GM19372 (cell line): ENCODE data around the gene TMED9.
"Not testable (repeated sequence)": the region's sequence is repeated elsewhere in the genome, so short reads cannot be mapped to it uniquely, and the experiment has no call there.

Experiments
- ATAC-seq: cut with Tn5 transposase; IDR thresholded peaks from one replicate; pipeline ENCODE4 v1.9.1; 2021; ENCODE audit warnings: mild to moderate bottlenecking, low read depth, moderate library complexity; ENCODE audit not compliant: unreplicated experiment

TMED9 gene

DNA sequence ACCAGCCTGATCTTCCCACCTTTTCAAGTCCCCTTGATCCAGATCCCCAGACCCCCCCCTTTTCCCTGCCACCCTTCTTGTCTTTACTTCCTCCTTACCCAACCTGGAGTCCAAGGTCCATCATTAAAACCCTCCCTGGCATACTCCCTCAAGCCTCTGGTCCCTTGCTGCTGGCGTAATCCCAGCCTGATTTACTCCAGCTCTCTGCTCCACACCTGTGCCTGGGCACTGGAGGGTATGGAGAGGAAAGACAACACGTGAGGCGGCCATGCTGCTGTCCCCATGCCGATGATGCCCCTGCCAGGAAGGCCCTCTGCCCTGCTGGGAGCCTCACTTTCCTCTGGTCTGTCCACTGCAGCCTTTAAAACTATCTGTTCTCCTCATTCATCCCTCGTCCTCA lies 13.1 kb downstream of the TMED9 start:
- no peak for ATAC-seq

DNA sequence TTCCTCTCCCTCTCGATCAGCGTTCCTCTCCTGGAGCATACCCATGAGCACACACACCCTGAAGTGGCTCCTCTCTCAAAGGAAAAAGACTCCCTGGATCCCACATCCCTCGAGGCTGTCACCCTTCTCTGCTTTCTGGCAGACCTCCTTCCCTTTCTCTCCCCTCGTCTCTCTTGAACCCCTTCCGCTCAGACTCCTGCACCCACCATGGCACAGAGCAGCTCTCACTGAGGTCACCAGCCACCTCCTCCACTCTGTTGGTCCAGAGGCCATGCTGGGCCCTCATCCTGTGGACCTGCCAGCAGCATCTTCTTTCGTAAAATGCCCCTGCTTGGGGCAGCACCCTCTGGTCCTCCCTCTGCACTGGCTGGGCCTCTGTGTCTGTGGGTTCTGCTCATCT lies 13.7 kb downstream of the TMED9 start:
- ATAC-seq = no peak

DNA sequence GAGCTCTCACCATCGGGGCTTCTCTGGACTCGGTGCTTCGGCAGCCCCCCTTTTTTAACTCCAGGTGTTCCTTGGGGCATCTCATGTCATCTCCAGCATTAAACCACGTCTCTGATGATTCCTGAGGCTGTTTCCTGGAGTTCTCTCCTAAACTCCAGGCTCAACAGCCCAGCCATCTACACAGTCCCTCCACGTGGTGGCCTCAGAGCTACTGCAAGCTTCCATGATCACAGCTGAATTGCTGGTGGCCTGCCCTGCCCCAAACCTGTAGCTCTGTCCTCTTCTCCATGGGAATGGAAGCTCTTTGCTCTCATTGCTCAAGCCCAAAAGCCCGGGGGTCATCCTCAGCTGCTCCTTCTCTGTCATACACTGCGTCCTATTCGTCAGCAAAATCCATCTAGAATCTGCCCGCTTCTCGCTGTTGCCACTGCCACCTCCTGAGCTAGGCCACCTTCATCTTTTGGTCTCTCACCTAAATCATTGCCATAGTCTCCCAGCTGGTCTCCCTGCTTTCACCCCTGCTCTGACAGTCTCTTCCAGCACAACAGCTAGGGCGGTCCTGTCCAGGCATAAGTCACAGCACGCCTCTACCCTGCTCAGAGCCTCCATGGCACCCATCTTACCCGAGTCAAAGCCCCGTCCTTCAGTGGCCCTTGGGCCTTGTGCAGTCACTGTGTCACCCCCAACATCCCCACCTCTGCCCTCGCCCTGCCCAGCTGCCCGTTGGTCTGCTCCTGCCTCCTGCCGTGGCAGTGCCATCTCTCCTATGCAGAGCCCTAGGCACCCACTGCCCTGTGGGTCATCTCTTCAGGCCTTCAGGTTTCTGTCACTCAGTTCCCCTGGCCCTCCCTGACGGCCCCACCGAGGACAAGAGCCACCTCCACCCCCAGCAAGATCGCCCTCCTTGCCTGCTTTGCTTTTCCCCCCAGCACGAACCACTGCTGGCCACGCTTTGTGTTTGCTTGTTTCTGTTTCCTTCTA lies 14.4 kb downstream of the TMED9 start:
- no peak for ATAC-seq

DNA sequence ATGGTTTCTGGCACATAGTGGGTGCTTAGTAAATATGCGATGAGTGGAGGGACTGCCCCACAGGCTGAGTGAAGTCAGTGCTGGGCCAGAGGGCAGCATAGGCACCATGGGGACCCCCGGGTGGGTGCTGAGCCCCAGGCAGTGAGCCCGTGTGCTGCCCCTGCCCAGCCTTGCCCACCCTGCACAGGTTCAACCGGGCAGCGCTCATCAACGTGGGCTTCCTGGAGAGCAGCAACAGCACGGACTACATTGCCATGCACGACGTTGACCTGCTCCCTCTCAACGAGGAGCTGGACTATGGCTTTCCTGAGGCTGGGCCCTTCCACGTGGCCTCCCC lies 15.1 kb downstream of the TMED9 start:
- ATAC-seq = no peak

DNA sequence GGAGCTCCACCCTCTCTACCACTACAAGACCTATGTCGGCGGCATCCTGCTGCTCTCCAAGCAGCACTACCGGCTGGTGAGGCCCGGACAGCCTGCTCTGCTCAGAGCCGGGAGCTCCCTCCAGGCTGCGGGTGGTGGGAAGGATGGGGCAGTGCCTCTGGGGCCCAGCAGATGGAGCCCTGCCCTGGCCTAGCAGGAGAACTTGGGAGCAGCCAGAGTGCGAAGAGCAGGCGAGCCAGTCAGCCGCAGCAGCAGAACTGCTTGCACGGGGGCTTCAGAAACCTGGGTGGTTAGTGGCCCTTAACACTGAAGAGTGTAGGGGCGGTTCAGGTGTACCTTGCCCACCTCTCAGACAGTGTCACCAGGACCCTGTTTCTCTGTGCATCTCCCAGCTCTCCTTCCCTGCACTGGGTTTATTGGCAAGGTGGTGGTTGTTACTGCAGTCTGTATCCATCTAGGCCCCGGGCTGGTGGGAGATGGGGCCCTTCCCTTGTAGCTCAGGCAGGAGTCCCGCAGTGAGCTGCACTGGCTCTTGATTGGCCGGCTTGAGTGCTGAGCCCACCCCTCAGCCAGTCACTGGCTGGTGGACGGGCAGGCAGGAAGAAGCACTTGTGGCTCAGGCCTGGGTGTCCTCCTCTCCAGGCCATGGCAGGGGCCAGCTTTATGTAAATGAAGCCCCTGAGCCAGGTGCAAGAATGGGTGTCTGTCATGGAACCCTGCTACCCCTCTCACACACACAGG lies 15.6 kb downstream of the TMED9 start:
- ATAC-seq = no peak

DNA sequence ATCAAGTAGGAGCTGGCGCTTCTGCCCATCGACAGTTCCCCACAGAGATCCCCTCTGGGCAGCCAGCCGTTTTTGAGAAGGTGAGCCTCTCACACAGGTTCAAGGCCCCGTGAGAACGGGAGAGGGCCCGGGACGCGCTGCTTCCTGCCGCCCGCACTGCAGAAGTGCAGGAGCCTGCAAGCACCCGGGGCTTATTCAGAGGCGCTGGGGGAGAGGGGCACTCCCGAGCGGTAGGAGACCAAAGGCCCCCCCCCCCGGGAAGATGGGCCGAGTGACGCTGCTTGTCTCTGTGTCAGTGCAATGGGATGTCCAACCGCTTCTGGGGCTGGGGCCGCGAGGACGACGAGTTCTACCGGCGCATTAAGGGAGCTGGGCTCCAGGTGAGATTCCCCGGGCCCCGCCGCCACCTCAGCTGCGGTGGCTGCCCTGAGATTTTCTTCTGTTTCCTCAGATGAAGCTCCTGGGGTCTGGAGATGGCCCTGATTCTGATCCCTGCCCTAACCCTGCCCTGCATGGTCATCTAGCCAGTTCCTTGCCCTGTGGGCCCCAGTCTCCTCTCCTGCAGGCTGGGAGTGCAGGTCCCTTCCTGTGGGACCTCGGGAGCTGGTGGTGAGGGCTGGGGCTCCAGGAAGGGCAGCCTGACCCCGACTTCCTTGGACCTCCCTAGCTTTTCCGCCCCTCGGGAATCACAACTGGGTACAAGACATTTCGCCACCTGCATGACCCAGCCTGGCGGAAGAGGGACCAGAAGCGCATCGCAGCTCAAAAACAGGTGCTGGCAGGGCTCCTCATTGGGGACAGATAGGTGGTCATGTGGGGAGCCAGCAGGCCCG lies 16.5 kb downstream of the TMED9 start:
- ATAC-seq = no peak

DNA sequence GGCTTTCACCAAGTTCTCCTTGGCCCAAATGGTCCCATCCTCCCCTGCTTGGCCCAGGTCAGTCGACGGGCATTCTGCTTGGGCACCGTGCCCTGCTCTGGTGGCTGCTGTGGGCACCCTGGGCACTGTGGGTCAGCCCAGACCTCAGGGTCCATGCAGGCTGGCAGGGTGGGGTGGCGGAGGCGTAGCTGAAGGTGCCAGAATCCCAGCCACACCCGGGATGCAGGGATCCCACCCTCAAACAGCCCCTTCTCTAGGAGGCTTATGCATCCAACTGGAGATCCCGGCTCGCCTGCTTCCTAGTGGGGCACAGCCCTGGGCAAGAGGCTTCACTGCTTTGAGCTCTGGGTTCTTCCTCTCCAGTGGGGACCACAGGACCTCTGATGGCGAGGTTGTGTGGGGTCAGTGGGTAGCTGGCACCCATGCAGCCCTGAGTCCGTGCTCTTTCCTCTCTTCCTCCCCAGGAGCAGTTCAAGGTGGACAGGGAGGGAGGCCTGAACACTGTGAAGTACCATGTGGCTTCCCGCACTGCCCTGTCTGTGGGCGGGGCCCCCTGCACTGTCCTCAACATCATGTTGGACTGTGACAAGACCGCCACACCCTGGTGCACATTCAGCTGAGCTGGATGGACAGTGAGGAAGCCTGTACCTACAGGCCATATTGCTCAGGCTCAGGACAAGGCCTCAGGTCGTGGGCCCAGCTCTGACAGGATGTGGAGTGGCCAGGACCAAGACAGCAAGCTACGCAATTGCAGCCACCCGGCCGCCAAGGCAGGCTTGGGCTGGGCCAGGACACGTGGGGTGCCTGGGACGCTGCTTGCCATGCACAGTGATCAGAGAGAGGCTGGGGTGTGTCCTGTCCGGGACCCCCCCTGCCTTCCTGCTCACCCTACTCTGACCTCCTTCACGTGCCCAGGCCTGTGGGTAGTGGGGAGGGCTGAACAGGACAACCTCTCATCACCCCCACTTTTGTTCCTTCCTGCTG lies 17.4 kb downstream of the TMED9 start:
- no peak for ATAC-seq

DNA sequence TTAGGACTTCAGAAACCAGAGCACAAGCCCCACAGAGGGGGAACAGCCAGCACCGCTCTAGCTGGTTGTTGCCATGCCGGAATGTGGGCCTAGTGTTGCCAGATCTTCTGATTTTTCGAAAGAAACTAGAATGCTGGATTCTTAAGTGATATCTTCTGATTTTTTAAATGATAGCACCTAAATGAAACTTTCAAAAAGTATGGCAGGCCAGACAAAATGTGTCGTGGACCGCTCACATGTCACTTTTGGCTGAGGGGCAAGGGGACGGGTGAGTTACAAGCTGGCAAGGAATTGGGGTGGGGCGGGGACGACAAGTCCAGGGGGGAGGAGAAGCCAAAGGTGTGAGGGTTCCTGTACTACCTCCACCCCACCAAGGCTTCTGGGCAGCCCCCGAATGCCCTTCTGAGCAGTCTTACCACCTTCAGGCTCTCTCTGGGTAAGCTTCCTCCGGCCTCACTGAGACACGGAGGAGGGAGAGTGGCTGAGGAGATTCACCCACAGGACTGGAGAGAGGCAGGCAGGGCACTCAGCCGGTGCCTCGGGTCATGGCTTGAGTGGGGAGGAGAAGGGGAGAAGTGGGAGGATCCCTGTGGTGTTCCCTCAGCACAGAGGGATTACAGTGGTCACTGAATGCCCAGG lies 18.2 kb downstream of the TMED9 start:
- ATAC-seq = no peak

DNA sequence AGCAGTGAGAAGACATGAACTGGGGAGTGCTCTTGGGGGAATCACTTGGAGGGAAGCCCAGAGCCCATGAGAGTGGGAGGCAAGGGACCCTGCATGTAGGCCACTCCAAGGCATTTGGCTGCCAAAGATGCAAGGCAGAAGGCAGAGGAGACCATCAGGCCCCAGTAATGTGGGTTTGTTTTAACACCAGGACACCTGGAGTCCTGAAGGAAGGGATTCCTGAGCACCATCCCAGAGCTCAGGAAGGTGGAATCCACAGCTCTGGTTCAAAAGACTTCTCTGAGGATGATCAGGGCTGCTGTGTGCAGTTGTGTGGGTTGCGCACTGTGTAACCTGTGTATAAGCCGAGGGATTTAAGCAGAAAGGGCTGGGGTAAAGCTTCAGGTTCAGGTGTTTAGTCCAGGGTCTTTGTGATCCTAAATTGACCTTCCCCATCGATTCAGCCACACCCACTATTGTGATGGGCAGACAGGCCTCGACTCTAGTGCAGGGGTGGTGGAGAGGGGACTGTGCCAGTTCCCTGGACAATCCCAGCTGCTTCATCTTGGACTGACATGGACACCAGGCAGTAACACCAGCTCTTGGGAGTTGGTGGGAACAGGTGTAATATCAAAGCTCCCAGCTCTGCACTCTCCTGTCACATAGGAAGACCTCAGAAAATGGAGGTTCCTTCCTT lies 18.9 kb downstream of the TMED9 start:
- ATAC-seq = no peak

DNA sequence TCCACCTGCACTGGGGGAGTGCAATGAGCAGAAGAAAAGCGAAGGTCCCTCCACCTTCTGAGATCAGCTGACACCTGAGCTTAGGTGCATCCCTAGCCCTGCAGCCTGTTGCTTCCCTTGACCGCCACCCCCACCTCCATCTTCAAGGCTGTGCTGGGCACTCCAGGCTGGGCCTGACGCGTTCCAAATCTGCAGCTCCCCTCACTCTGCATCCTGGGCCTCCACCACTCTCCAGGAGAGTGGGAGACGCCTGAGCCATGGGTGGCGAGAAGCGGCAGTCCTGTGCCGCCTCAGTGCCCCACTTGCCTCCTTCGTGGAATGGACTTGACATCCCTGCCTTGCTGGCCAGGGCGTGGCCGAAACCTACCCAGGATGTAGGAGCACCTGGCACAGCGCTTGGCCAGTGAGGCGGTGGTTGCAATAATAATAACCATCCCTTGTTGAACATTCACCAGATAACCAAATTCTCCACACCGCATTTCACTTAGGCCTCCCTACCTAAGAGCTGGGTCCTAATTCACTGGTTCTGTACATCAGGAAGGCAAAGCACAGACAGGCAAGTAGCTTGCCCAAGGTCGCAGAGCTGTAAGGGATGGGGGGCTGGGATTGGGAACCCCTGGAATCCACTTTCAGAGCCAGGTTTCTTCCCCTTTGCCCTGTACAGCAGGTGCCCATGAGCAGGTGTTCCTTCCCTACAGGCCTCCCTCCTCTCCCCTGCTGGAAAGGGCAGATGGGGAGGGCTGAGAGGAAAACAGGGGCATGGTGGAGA lies 19.6 kb downstream of the TMED9 start:
- ATAC-seq = no peak

DNA sequence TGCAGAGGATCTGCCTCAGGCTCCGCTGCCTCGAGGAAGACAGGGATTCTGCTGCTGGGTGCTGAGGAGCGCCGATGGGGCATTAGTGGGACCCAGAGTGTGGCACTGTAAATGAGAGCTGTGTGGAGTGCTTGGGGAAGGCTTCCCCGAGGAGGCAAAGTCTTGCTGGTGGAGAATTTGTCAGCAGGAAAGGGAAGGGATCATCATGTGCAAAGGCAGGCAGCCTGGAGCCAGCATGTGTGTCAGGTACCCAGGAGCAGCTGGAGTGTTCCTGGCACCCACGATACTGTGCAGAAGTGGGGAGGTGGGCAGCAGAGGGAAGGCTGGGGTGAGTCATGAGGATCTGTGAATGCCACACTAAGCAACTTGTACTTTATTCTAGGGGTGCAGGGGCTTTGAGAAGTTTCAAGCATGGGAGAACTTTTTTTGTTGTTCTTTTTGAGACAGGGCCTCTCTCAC lies 20.2 kb downstream of the TMED9 start:
- no peak for ATAC-seq

DNA sequence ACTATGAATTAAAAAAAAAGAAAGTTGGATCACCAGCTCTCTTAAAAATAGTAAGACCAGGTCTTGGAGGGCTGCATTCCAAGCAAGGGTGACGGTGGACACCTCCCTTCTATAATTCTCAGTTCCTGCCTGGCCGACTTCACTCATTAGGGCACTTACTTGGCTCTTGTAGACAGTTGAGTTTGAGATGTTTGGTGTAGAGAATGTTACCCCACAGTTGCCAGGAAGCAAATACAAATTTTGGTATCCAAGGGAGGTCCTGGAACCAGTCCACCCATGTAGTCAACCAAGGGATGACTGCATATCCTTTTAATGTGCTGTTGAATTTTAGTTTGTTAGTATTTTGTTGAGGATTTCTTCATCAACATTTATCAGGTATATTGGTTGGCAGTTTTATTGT lies 28.6 kb downstream of the TMED9 start:
- ATAC-seq = no peak

DNA sequence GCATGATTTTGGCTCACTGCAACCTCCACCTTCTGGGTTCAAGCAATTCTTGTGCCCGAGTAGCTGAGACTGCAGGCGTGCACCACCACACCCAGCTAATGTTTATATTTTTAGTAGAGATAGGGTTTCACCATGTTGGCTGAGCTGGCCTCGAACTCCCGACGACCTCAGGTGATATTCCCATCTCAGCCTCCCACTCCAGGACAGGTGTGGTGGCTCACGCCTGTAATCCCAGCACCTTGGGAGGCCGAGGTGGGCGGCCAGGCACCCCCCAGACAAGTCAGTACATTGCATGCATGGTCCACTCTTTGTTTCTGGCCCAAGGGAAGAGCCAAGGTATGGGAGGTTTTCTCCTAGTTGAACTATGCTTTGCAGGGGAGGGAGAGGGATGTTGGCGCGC lies 32.2 kb downstream of the TMED9 start:
- not testable (repeated sequence) for ATAC-seq

DNA sequence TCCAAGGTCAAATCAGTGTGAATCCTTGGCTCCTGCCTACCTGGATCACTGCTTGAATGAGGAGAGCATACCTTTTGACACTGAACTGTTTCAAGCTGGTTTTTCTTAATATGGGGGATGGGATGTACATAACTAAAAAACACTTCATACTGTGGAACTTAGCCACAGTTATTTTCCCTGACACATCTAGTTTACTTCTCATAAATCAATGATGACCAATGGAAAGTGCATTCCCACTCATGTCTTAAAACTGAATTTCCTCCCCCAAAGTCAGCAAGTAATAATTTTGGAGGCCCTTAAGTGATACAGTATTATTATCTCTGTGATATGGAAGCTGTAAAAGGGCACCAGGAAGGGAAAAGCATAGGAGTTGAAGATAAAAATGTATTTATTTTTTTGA lies 38.2 kb downstream of the TMED9 start:
- ATAC-seq = not testable (repeated sequence)

DNA sequence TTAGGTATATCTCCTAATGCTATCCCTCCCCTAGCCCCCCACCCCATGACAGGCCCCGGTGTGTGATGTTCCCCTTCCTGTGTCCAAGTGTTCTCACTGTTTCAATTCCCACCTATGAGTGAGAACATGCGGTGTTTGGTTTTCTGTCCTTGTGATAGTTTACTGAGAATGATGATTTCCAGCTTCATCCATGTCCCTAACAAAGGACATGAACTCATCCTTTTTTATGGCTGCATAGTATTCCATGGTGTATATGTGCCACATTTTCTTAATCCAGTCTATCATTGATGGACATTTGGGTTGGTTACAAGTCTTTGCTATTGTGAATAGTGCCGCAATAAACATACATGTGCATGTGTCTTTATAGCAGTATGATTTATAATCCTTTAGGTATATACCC lies 42.9 kb downstream of the TMED9 start:
- not testable (repeated sequence) for ATAC-seq

DNA sequence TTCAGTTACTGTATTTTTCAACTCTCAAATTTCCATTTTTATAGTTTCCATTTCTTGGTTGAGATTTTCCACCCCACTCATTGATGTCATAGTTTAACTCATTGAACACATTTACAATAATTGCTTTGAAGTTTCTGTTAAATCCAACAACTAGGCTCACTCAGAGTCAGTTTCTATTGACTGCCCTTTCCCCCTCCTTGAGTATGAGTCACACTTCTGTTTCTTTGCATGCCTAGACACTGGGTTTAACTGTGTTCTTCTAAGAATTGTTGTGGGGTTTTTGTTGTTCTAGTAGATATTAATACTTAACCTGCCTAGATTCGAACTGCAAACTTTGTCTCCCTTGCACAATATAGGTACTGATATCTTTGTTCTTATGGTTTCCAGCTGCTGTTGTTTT lies 53.5 kb downstream of the TMED9 start:
- not testable (repeated sequence) for ATAC-seq
